NCI-H69 (cell line): ENCODE data around the gene ZBTB25.

ENCODE experiments used
- DNase-seq: peaks from one replicate; lab custom pipeline; 2025; lab: John Stamatoyannopoulos, UW

Gene ZBTB25

GRCh38 chr14:64515053-64515452 lies 11.4 kb upstream of the ZBTB25 start:
- DNase-seq: no peak

- no peak for DNase-seq
Measured at GRCh38 chr14:64513271-64513670, 9.6 kb upstream of the ZBTB25 start.

GRCh38 chr14:64510825-64511671 lies 7.4 kb upstream of the ZBTB25 start:
- peak; percentile 82 for DNase-seq

GRCh38 chr14:64509036-64509435 lies 5.4 kb upstream of the ZBTB25 start:
- no peak for DNase-seq

GRCh38 chr14:64508215-64508776 lies 4.7 kb upstream of the ZBTB25 start:
- DNase-seq: no peak

- peak; percentile 73 for DNase-seq
Measured at GRCh38 chr14:64507376-64508156, 3.9 kb upstream of the ZBTB25 start.

- peak; percentile 29 for DNase-seq
Measured at GRCh38 chr14:64506721-64507120, 3.1 kb upstream of the ZBTB25 start.

- DNase-seq: peak; percentile 95
Measured at GRCh38 chr14:64504897-64505794, 1.5 kb upstream of the ZBTB25 start.

GRCh38 chr14:64504310-64504896 lies 765 bp upstream of the ZBTB25 start, which contains the start of gene ZBTB1:
Gene ZBTB1 (plus strand): TSS chr14:64504770. CDS start chr14:64521505, 16,735 bp downstream.
- peak; percentile 97 for DNase-seq

GRCh38 chr14:64502887-64503433 lies 678 bp downstream of the ZBTB25 start:
- peak; percentile 78 for DNase-seq

- peak; percentile 75 for DNase-seq
Measured at GRCh38 chr14:64502456-64502855, 1.2 kb downstream of the ZBTB25 start.

GRCh38 chr14:64501411-64502171 lies 2.0 kb downstream of the ZBTB25 start:
- DNase-seq: peak; percentile 91

GRCh38 chr14:64500088-64500487 lies 3.5 kb downstream of the ZBTB25 start:
- DNase-seq: no peak

- no peak for DNase-seq
Measured at GRCh38 chr14:64496764-64497163, 6.9 kb downstream of the ZBTB25 start.

- DNase-seq: no peak
Measured at GRCh38 chr14:64495252-64495651, 8.4 kb downstream of the ZBTB25 start.

- no peak for DNase-seq
Measured at GRCh38 chr14:64493455-64493854, 10.2 kb downstream of the ZBTB25 start.

GRCh38 chr14:64491637-64492036 lies 12.0 kb downstream of the ZBTB25 start:
- DNase-seq: no peak

GRCh38 chr14:64488590-64489099 lies 15.0 kb downstream of the ZBTB25 start:
- no peak for DNase-seq

- peak; percentile 40 for DNase-seq
Measured at GRCh38 chr14:64478634-64479250, 24.9 kb downstream of the ZBTB25 start.
